ENCODE data around the gene IRGQ.

IRGQ gene

GRCh38 chr19:43538922-43539321 lies 57.0 kb downstream of the IRGQ start:
- no peak for DNase-seq

GRCh38 chr19:43534816-43535761 lies 60.8 kb downstream of the IRGQ start:
- DNase-seq = peak; percentile 90
